DOHH2 (cell line): ENCODE data around the gene TLE5.

Experiments used
- H3F3A ChIP-seq: fragments of 200-600 bp; sonication (generic), shearing (Covaris generic); 2 replicates; pipeline ENCODE4 v1.6.0; 2016; ENCODE audit warnings: antibody characterized with exemption, mild to moderate bottlenecking; ENCODE audit not compliant: control insufficient read depth, insufficient read depth
- H3K27ac ChIP-seq: fragments of 200-600 bp; sonication (generic); 2 replicates; pipeline ENCODE4 v1.5.1; 2014; ENCODE audit warnings: low read depth, mild to moderate bottlenecking, low read length, moderate library complexity
- H3K27me3 ChIP-seq: fragments of 200-600 bp; sonication (generic); 2 replicates; pipeline ENCODE4 v1.6.1; 2014; ENCODE audit warnings: mild to moderate bottlenecking, low read length, mixed read lengths; ENCODE audit not compliant: control insufficient read depth
- H3K36me3 ChIP-seq: fragments of 200-600 bp; sonication (generic); 2 replicates; pipeline ENCODE4 v1.6.1; 2014; ENCODE audit warnings: mild to moderate bottlenecking, low read length, moderate library complexity, mixed read lengths; ENCODE audit not compliant: control insufficient read depth
- H3K4me1 ChIP-seq: fragments of 200-600 bp; sonication (generic); 2 replicates; pipeline ENCODE4 v1.6.1; 2014; ENCODE audit warnings: mild to moderate bottlenecking, low read length, mixed read lengths; ENCODE audit not compliant: control insufficient read depth
- H3K4me2 ChIP-seq: fragments of 200-600 bp; sonication (generic); 2 replicates; pipeline ENCODE4 v1.6.0; 2014; ENCODE audit warnings: mild to moderate bottlenecking, low read length, moderate library complexity
- H3K4me3 ChIP-seq: fragments of 200-600 bp; sonication (generic); 2 replicates; pipeline ENCODE4 v1.5.1; 2014; ENCODE audit warnings: mild to moderate bottlenecking, low read length, mixed read lengths
- H3K79me2 ChIP-seq: fragments of 200-600 bp; sonication (generic); 2 replicates; pipeline ENCODE4 v1.6.1; 2014; ENCODE audit warnings: mild to moderate bottlenecking, low read length, mixed read lengths; ENCODE audit not compliant: control insufficient read depth
- H3K9me2 ChIP-seq: fragments of 200-600 bp; sonication (generic); replicated peaks from 2 replicates; pipeline ENCODE4 v1.6.1; 2014; ENCODE audit warnings: mild to moderate bottlenecking, low read length, mixed read lengths; ENCODE audit not compliant: control insufficient read depth
- H3K9me3 ChIP-seq: fragments of 200-600 bp; sonication (generic); 2 replicates; pipeline ENCODE4 v1.6.1; 2014; ENCODE audit warnings: antibody characterized with exemption, low read length, mixed read lengths; ENCODE audit not compliant: control insufficient read depth, insufficient read depth
- H4K20me1 ChIP-seq: fragments of 200-600 bp; sonication (generic); 2 replicates; pipeline ENCODE4 v1.6.0; 2014; ENCODE audit warnings: low read depth, mild to moderate bottlenecking, antibody characterized with exemption, low read length, moderate library complexity; ENCODE audit not compliant: control insufficient read depth, insufficient read depth
- CTCF ChIP-seq: fragments of 200-600 bp; sonication (generic); IDR thresholded peaks from one replicate; pipeline ENCODE4 v1.5.1; 2014; ENCODE audit warnings: antibody characterized with exemption, mild to moderate bottlenecking, low read depth, low read length; ENCODE audit not compliant: poor library complexity, severe bottlenecking
- EZH2phosphoT487 ChIP-seq: fragments of 200-600 bp; sonication (generic); IDR thresholded peaks from 2 replicates; pipeline ENCODE4 v1.6.1; 2017; ENCODE audit warnings: borderline replicate concordance, mild to moderate bottlenecking, antibody characterized with exemption, low read length, moderate library complexity, mixed read lengths

Gene TLE5

GRCh38 chr19:3058009-3058820 lies 4.1 kb downstream of the TLE5 start:
- H3K4me2 ChIP-seq, result no peak overlapping the region
- peaks cover 18% of the 10 kb centered on the region for H3K4me1 ChIP-seq
- TF ChIP-seq CTCF (no peak), EZH2phosphoT487 (no peak)
- peaks cover 69% of the 10 kb centered on the region for H3K36me3 ChIP-seq
- H3K9me2 ChIP-seq, result no peaks in the 10 kb centered on the region
- no peaks in the 10 kb centered on the region for H4K20me1 ChIP-seq
- no peaks in the 10 kb centered on the region for H3K27me3 ChIP-seq
- peaks cover 17% of the 10 kb centered on the region for H3F3A ChIP-seq
- no peak overlapping the region for H3K4me3 ChIP-seq
- peaks cover 34% of the 10 kb centered on the region for H3K79me2 ChIP-seq
- no peaks in the 10 kb centered on the region for H3K9me3 ChIP-seq
- no peak overlapping the region for H3K27ac ChIP-seq

GRCh38 chr19:3057275-3057714 lies 5.0 kb downstream of the TLE5 start:
- no peaks in the 10 kb centered on the region for H3K9me3 ChIP-seq
- H4K20me1 ChIP-seq, result no peaks in the 10 kb centered on the region
- H3K9me2 ChIP-seq, result no peaks in the 10 kb centered on the region
- H3F3A ChIP-seq, result peaks cover 21% of the 10 kb centered on the region
- H3K4me2 ChIP-seq, result no peak overlapping the region
- no peak overlapping the region for H3K27ac ChIP-seq
- H3K79me2 ChIP-seq, result peaks cover 26% of the 10 kb centered on the region
- H3K4me1 ChIP-seq, result peaks cover 10% of the 10 kb centered on the region
- peaks cover 69% of the 10 kb centered on the region for H3K36me3 ChIP-seq
- H3K4me3 ChIP-seq, result no peak overlapping the region
- no peak for TF ChIP-seq EZH2phosphoT487
- no peak for TF ChIP-seq CTCF
- H3K27me3 ChIP-seq, result no peaks in the 10 kb centered on the region

DNA sequence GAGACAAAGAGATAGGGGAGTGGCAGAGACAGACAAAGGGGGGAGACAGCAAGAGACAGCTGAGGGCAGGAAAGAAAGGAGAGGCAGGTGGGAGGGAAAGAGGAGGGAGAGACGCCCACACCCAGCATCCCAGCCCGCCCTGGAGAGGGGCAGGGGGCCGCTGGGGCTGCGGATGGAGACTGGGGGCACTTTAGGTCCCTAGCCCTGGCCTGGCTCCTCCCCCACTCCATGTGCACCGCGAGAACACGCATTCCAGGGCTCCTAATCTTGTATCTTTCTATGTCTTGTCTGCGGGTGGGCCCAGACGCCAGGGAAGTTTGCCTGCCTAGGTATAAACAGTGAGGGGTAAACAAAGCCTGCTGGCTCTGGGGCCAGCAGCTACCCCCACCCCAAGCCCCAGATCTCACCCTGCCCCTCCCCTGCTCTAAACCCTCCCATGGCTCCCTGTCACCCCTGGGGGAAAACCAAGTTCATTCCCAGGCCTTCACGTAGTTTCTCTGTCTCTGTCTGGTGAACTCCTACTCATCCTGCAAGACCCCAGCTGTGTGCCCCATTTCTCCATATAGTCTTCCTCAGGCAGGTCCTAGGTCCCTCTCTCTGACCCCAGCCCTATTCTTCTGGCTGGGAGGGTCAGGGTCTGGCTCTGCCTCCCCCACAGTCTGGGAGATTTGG lies 5.7 kb downstream of the TLE5 start:
- no peaks in the 10 kb centered on the region for H3K9me2 ChIP-seq
- H3K79me2 ChIP-seq, result peaks cover 25% of the 10 kb centered on the region
- TF ChIP-seq CTCF, result no peak
- no peak for TF ChIP-seq EZH2phosphoT487
- H3K36me3 ChIP-seq, result peaks cover 68% of the 10 kb centered on the region
- no peak overlapping the region for H3K4me3 ChIP-seq
- H3K4me1 ChIP-seq, result peaks cover 10% of the 10 kb centered on the region
- H3K9me3 ChIP-seq, result no peaks in the 10 kb centered on the region
- H3K27me3 ChIP-seq, result no peaks in the 10 kb centered on the region
- H4K20me1 ChIP-seq, result no peaks in the 10 kb centered on the region
- H3K27ac ChIP-seq, result no peak overlapping the region
- H3F3A ChIP-seq, result peaks cover 23% of the 10 kb centered on the region
- H3K4me2 ChIP-seq, result no peak overlapping the region
